ENCODE measurements around the gene ABCC5. TPM values are rescaled to one million over a fixed set of nuclear protein-coding genes. Genes with fewer than 3 reads are reported as not detected.

Gene ABCC5
- total RNA-seq, 1 experiment from 2014 or later = 35.1 TPM

DNA sequence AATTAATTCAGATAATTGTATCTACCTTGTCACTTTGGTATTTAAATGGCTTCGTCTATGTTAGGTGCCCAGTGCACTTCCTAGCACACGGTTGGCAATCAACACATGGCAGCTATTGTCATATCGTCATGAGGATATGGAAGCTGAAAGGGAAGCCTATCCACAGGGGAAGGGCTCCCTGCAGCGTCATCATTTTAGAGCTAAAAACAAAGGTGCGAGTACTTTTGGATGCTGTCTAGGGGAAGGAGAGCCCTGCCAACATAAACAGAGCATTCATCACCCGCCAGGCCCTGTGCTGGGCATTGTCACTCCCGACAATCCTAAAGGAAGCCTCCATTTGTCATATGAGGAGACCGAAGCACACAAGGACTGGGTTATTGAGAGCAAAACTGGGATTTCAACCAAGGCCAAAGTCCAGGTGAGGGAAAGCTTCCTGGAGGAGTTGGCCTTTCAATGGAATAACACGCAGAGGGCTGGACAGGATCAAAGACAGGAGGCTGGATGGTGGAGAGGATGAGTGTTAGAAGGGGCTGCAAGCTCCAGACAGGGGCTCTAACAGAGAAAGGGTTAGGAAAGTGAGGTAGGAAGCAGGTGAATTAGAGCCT lies 125.0 kb downstream of the ABCC5 start:
- intact Hi-C loops (cut with micrococcal nuclease; ENCODE audit: unreplicated experiment) = loop anchor here (10.0 kb wide), 1 partner anchor 242 kb away; the partner anchor contains the start of gene EIF2B5
- ChIA-PET CTCF (interaction anchor here (1.2 kb wide), 1 partner anchor 8 kb away, joined by 3 read pairs; the partner anchor contains the start of gene PARL), POLR2A (no interaction called here)
- no peaks in the 10 kb centered on the region for H3K27me3 ChIP-seq (ENCODE audit: control insufficient read depth, insufficient read depth, low read length)
- no TSS peak for BruUV-seq (replicated peaks)
- H3K9me3 ChIP-seq (ENCODE audit: control insufficient read depth, insufficient read depth, low read depth, low read length) = no peaks in the 10 kb centered on the region
- no peaks in the 10 kb centered on the region for H3K36me3 ChIP-seq (ENCODE audit: control insufficient read depth, insufficient read depth, low read length)
- ATAC-seq (no peak), DNase-seq (ENCODE audit: low read depth, low spot score) (no peak)
- no peak overlapping the region for H3K27ac ChIP-seq (ENCODE audit: low read length)
- H3K4me1 ChIP-seq (ENCODE audit: control insufficient read depth, insufficient read depth, low read length) = no peaks in the 10 kb centered on the region
- H3K4me3 ChIP-seq (ENCODE audit: low read depth in 2 of 2, low read length in 2 of 2) = no peak overlapping the region
- in situ Hi-C loops (cut with HindIII; ENCODE audit: low pct_unique_long_range_greater_than_20kb, low sequenced_read_pairs) = no loop called here
- TF ChIP-seq POLR2AphosphoS5 (IDR thresholded peaks at IDR 0.05; ENCODE audit: low read depth, low read length) = no peak
- TF ChIP-seq SIN3A (IDR thresholded peaks at IDR 0.05; ENCODE audit: borderline replicate concordance, insufficient read depth, low read depth, low read length) = no peak
- TF ChIP-seq TCF7L2 (IDR thresholded peaks at IDR 0.05; ENCODE audit: low read depth, low read length) = no peak
- no peak for TF ChIP-seq CTCF (IDR thresholded peaks at IDR 0.05)
- TF ChIP-seq REST (IDR thresholded peaks at IDR 0.05; ENCODE audit: insufficient read depth in 1 of 2, low read depth in 2 of 2, low read length in 1 of 2) = no peak

GRCh38 chr3:183885766-183886165 lies 131.9 kb downstream of the ABCC5 start:
- H3K4me3 ChIP-seq (ENCODE audit: low read depth in 2 of 2, low read length in 2 of 2) = no peak overlapping the region
- peaks cover 4% of the 10 kb centered on the region; the same call in 1 of the 2 replicates for H3K36me3 ChIP-seq (ENCODE audit: control insufficient read depth, insufficient read depth, low read length)
- ATAC-seq (no peak), DNase-seq (ENCODE audit: low read depth, low spot score) (no peak)
- in situ Hi-C loops (cut with HindIII; ENCODE audit: low pct_unique_long_range_greater_than_20kb, low sequenced_read_pairs) = no loop called here
- TF ChIP-seq POLR2AphosphoS5 (IDR thresholded peaks at IDR 0.05; ENCODE audit: low read depth, low read length) (no peak), SIN3A (IDR thresholded peaks at IDR 0.05; ENCODE audit: borderline replicate concordance, insufficient read depth, low read depth, low read length) (no peak), CTCF (IDR thresholded peaks at IDR 0.05) (no peak), REST (IDR thresholded peaks at IDR 0.05; ENCODE audit: insufficient read depth in 1 of 2, low read depth in 2 of 2, low read length in 1 of 2) (no peak), TCF7L2 (IDR thresholded peaks at IDR 0.05; ENCODE audit: low read depth, low read length) (no peak)
- peaks cover 4% of the 10 kb centered on the region; the same call in 1 of the 2 replicates for H3K4me1 ChIP-seq (ENCODE audit: control insufficient read depth, insufficient read depth, low read length)
- H3K27ac ChIP-seq (ENCODE audit: low read length) = no peak overlapping the region
- POLR2A ChIA-PET = no interaction called here
- intact Hi-C loops (cut with micrococcal nuclease; ENCODE audit: unreplicated experiment) = no loop called here
- CTCF ChIA-PET = interaction anchor here (0.6 kb wide), 1 partner anchor 234 kb away, joined by 8 read pairs; no protein-coding TSS in a partner anchor
- no peaks in the 10 kb centered on the region for H3K27me3 ChIP-seq (ENCODE audit: control insufficient read depth, insufficient read depth, low read length)
- no peaks in the 10 kb centered on the region for H3K9me3 ChIP-seq (ENCODE audit: control insufficient read depth, insufficient read depth, low read depth, low read length)
- BruUV-seq (replicated peaks) = no TSS peak
